ENCODE measurements around the gene GDPD2. TPM values are rescaled to one million over a fixed set of nuclear protein-coding genes. Genes with fewer than 3 reads are reported as not detected.
"Not testable (repeated sequence)": the region's sequence is repeated elsewhere in the genome, so short reads cannot be mapped to it uniquely, and the experiment has no call there.

Gene GDPD2, protein sequence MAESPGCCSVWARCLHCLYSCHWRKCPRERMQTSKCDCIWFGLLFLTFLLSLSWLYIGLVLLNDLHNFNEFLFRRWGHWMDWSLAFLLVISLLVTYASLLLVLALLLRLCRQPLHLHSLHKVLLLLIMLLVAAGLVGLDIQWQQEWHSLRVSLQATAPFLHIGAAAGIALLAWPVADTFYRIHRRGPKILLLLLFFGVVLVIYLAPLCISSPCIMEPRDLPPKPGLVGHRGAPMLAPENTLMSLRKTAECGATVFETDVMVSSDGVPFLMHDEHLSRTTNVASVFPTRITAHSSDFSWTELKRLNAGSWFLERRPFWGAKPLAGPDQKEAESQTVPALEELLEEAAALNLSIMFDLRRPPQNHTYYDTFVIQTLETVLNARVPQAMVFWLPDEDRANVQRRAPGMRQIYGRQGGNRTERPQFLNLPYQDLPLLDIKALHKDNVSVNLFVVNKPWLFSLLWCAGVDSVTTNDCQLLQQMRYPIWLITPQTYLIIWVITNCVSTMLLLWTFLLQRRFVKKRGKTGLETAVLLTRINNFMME
- polyA plus RNA-seq (2013, experiment 1 of 2): 0.59 TPM
- 0.30 TPM for polyA plus RNA-seq (2013, experiment 2 of 2)

DNA sequence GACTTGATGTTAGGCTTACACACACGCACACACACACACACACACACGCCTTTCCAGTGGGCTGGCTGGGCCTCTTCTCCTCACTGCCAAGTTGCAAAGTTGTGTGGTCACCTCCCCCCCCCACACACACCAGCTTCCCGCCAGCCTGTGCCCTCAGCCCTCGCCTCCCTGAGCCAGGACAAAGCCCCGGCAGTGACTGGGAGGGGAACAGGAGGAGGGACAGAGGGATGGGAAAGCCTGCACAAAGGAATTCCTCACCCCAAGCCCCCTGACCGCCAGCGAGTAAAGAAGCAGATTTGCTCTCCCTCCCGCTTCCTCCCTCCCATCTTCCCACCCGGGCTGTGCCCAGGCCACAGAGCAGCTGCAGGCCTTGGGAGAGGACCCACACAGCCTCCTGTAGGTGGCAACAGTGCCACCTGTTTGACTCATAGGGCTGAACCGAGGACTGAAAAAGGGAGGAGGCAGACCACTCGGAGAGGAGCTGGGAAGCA, at the start of gene GDPD2:
Gene GDPD2 (plus strand): TSS at position 464 of the 491 bp plus-strand sequence. CDS start 1,671 bp downstream, outside the sequence.
- WGBS, 2 experiments (ENCODE audit: insufficient coverage in 2 of 2): 0 to 7% methylated on average over 1 to 3 of the region's 11 CpGs
- H3K9me3 ChIP-seq (ENCODE audit: control insufficient read depth, low read length): no peaks in the 10 kb centered on the region
- no peaks in the 10 kb centered on the region for H3K4me1 ChIP-seq (ENCODE audit: control insufficient read depth, insufficient read depth, low read length, poor library complexity, severe bottlenecking)
- peaks cover 17% of the 10 kb centered on the region for H3K36me3 ChIP-seq (ENCODE audit: control insufficient read depth, insufficient read depth, low read length)
- H3K27ac ChIP-seq (ENCODE audit: low read depth, low read length, severe bottlenecking): no peak within 1 kb of the TSS
- H3K4me3 ChIP-seq (ENCODE audit: extremely low read depth, insufficient read depth, low read length, poor library complexity, severe bottlenecking): no peak within 1 kb of the TSS

DNA sequence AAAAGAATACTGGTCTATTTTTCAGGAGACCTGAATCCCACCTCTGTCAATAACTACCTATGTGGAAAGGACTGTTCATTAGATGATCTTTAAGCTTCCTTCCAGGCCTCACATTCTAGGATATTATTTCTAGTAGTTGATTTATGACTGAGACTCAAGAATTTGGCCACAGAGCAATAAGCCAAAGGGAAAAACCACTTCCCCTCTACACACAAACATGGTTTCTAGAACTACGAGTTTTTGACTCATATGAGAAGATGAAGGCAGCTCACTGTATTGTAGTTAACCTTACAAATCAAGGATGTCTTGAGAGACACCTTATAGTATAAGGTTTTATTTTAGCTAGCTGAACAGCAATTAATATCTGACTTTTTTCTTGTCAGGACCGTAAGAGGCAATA, 36.9 kb upstream of the GDPD2 start:
- no peak overlapping the region for H3K4me3 ChIP-seq (ENCODE audit: extremely low read depth, insufficient read depth, low read length, poor library complexity, severe bottlenecking)
- H3K4me1 ChIP-seq (ENCODE audit: control insufficient read depth, insufficient read depth, low read length, poor library complexity, severe bottlenecking): no peaks in the 10 kb centered on the region
- WGBS, 2 experiments (ENCODE audit: insufficient coverage in 2 of 2): no CpG with 5 or more reads among the region's 2 CpGs
- peaks cover 57% of the 10 kb centered on the region for H3K36me3 ChIP-seq (ENCODE audit: control insufficient read depth, insufficient read depth, low read length)
- no peaks in the 10 kb centered on the region for H3K9me3 ChIP-seq (ENCODE audit: control insufficient read depth, low read length)
- H3K27ac ChIP-seq (ENCODE audit: low read depth, low read length, severe bottlenecking): no peak overlapping the region

GRCh38 chrX:70398899-70399298, 24.2 kb upstream of the GDPD2 start:
- WGBS, 2 experiments (ENCODE audit: insufficient coverage in 2 of 2): 89 to 92% methylated on average over 1 to 2 of the region's 4 CpGs
- peaks cover 21% of the 10 kb centered on the region for H3K36me3 ChIP-seq (ENCODE audit: control insufficient read depth, insufficient read depth, low read length)

GRCh38 chrX:70400181-70400580, 22.9 kb upstream of the GDPD2 start:
- not testable (repeated sequence) for H3K4me3 ChIP-seq (ENCODE audit: extremely low read depth, insufficient read depth, low read length, poor library complexity, severe bottlenecking); H3K4me1 ChIP-seq (ENCODE audit: control insufficient read depth, insufficient read depth, low read length, poor library complexity, severe bottlenecking); H3K27ac ChIP-seq (ENCODE audit: low read depth, low read length, severe bottlenecking); H3K9me3 ChIP-seq (ENCODE audit: control insufficient read depth, low read length)
- no CpG with 5 or more reads among the region's 3 CpGs for WGBS, 2 experiments (ENCODE audit: insufficient coverage in 2 of 2)
- peaks cover 28% of the 10 kb centered on the region for H3K36me3 ChIP-seq (ENCODE audit: control insufficient read depth, insufficient read depth, low read length)

More at GRCh38 chrX:70398899-70399298, 24.2 kb upstream of the GDPD2 start:
- Histone ChIP-seq H3K27ac (ENCODE audit: low read depth, low read length, severe bottlenecking) (no peak overlapping the region), H3K4me3 (ENCODE audit: extremely low read depth, insufficient read depth, low read length, poor library complexity, severe bottlenecking) (no peak overlapping the region), H3K9me3 (ENCODE audit: control insufficient read depth, low read length) (no peaks in the 10 kb centered on the region), H3K4me1 (ENCODE audit: control insufficient read depth, insufficient read depth, low read length, poor library complexity, severe bottlenecking) (no peaks in the 10 kb centered on the region)

DNA sequence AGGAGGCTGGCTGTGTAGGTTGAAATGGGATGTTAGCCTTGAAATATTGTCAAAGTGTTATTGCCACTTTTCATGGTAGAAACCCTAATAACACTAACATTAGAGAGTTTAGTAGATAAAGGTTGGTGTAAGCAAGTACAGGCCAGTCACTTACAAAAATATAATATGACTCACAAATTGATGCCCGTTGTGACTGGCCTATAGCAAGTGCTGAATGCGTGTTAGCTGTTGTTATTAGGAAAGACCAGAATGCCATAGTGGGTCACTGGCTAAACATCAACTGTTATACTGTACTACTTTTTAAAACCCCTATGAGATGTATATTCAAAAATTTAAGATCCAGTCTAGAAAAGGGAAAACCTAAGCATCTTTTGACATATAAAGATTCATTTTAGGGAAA, 20.4 kb upstream of the GDPD2 start:
- H3K9me3 ChIP-seq (ENCODE audit: control insufficient read depth, low read length): no peaks in the 10 kb centered on the region

GRCh38 chrX:70405003-70405402, 18.1 kb upstream of the GDPD2 start:
- H3K9me3 ChIP-seq (ENCODE audit: control insufficient read depth, low read length): no peaks in the 10 kb centered on the region
- H3K36me3 ChIP-seq (ENCODE audit: control insufficient read depth, insufficient read depth, low read length): peaks cover 51% of the 10 kb centered on the region
- H3K27ac ChIP-seq (ENCODE audit: low read depth, low read length, severe bottlenecking): no peak overlapping the region
- H3K4me3 ChIP-seq (ENCODE audit: extremely low read depth, insufficient read depth, low read length, poor library complexity, severe bottlenecking): no peak overlapping the region
- no CpG with 5 or more reads among the region's 1 CpG for WGBS, 2 experiments (ENCODE audit: insufficient coverage in 2 of 2)
- H3K4me1 ChIP-seq (ENCODE audit: control insufficient read depth, insufficient read depth, low read length, poor library complexity, severe bottlenecking): no peaks in the 10 kb centered on the region

More for the DNA sequence above, 20.4 kb upstream of the GDPD2 start:
- H3K4me1 ChIP-seq (ENCODE audit: control insufficient read depth, insufficient read depth, low read length, poor library complexity, severe bottlenecking): no peaks in the 10 kb centered on the region
- no peak overlapping the region for H3K4me3 ChIP-seq (ENCODE audit: extremely low read depth, insufficient read depth, low read length, poor library complexity, severe bottlenecking)
- no CpG with 5 or more reads among the region's 2 CpGs for WGBS, 2 experiments (ENCODE audit: insufficient coverage in 2 of 2)
- no peak overlapping the region for H3K27ac ChIP-seq (ENCODE audit: low read depth, low read length, severe bottlenecking)
- peaks cover 40% of the 10 kb centered on the region for H3K36me3 ChIP-seq (ENCODE audit: control insufficient read depth, insufficient read depth, low read length)

DNA sequence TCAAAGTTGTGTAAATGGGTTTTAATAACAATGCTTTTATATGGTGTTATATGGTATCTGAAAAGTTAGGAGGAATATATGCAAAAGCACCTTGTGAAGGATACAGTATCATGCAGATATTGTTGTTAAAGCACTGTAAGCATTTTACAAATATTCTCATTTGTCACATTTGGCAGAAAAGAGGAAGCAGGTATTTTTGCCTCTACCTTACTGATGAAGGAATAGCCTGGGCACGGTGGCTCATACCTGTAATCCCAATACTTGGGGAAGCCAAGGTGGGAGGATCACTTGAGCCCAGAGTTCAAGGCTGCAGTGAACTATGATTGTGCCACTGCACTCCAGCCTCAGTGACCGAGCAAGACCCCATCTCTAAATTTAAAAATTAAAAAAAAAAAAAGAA, 12.2 kb upstream of the GDPD2 start:
- WGBS, 2 experiments (ENCODE audit: insufficient coverage in 2 of 2): 100% methylated on average over 1 of the region's 2 CpGs
- no peaks in the 10 kb centered on the region for H3K9me3 ChIP-seq (ENCODE audit: control insufficient read depth, low read length)
- no peaks in the 10 kb centered on the region for H3K4me1 ChIP-seq (ENCODE audit: control insufficient read depth, insufficient read depth, low read length, poor library complexity, severe bottlenecking)
- no peak overlapping the region for H3K27ac ChIP-seq (ENCODE audit: low read depth, low read length, severe bottlenecking)
- H3K4me3 ChIP-seq (ENCODE audit: extremely low read depth, insufficient read depth, low read length, poor library complexity, severe bottlenecking): no peak overlapping the region
- H3K36me3 ChIP-seq (ENCODE audit: control insufficient read depth, insufficient read depth, low read length): peaks cover 40% of the 10 kb centered on the region

GRCh38 chrX:70411475-70411874, 11.6 kb upstream of the GDPD2 start:
- WGBS, 2 experiments (ENCODE audit: insufficient coverage in 2 of 2): no CpG with 5 or more reads among the region's 3 CpGs
- Histone ChIP-seq H3K4me3 (ENCODE audit: extremely low read depth, insufficient read depth, low read length, poor library complexity, severe bottlenecking) (no peak overlapping the region), H3K36me3 (ENCODE audit: control insufficient read depth, insufficient read depth, low read length) (peaks cover 34% of the 10 kb centered on the region), H3K9me3 (ENCODE audit: control insufficient read depth, low read length) (no peaks in the 10 kb centered on the region), H3K4me1 (ENCODE audit: control insufficient read depth, insufficient read depth, low read length, poor library complexity, severe bottlenecking) (no peaks in the 10 kb centered on the region), H3K27ac (ENCODE audit: low read depth, low read length, severe bottlenecking) (no peak overlapping the region)

DNA sequence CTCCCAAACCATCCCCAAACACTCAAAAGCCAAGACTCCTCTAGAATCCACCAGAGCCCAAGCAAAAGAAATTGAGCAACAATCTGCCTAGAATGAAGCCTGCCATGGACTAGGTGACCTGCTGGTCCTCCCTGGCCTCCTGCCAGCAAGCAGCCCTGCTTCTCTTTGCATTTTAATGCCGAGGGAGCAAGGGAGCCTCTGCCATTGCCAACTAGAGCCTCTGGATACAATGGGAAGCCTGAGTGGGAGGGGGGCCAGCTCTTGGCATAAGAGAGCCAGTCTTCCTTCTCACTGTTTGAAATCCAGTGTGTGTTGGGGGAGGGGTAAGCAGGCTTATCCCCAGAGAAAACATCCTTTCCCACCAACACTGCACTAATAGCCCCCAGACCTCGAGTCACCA, 1.5 kb upstream of the GDPD2 start:
- no peak overlapping the region for H3K4me3 ChIP-seq (ENCODE audit: extremely low read depth, insufficient read depth, low read length, poor library complexity, severe bottlenecking)
- no peaks in the 10 kb centered on the region for H3K9me3 ChIP-seq (ENCODE audit: control insufficient read depth, low read length)
- no CpG with 5 or more reads among the region's 2 CpGs for WGBS, 2 experiments (ENCODE audit: insufficient coverage in 2 of 2)
- H3K27ac ChIP-seq (ENCODE audit: low read depth, low read length, severe bottlenecking): no peak overlapping the region
- H3K36me3 ChIP-seq (ENCODE audit: control insufficient read depth, insufficient read depth, low read length): peaks cover 19% of the 10 kb centered on the region
- no peaks in the 10 kb centered on the region for H3K4me1 ChIP-seq (ENCODE audit: control insufficient read depth, insufficient read depth, low read length, poor library complexity, severe bottlenecking)

DNA sequence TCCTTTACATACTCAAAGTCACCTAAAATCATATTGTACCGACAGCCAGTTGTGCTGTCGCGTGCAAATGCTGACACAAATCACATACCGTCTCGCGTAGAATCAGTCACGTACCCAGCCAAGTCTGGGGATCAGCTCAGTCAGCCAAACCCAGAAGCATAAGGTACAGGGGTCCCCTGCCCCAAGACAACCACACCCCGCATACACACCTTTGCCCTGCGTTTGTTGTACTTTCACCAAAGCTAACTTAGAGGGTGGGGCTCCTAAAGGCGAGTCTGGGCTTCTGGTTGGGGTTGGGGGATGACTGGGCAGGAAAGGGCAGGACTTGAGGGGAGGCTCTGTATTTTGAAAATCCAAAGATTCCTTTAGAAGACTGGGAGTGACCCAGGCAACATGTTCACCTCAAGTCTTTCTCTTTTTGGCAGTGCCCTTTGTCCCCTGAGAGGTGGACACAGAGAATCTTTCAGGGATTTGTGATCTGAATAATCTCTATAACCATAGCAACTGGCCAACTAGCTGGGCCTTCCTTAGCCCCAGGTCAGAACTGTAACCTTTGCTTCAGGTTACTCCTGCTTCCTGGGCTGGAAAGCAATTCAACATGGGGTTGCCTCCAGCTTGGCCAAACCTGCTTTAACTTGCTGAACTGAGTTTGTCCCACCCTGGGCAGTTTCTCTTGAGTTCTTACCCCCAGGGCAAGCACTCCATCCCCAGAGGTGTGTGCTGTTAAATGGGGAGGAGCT, 992 bp downstream of the GDPD2 start:
- peaks cover 9% of the 10 kb centered on the region for H3K36me3 ChIP-seq (ENCODE audit: control insufficient read depth, insufficient read depth, low read length)
- WGBS, 2 experiments (ENCODE audit: insufficient coverage in 2 of 2): 40% methylated on average over 1 of the region's 10 CpGs; no CpG with 5 or more reads in 1 of the 2 experiments
- no peak overlapping the region for H3K4me3 ChIP-seq (ENCODE audit: extremely low read depth, insufficient read depth, low read length, poor library complexity, severe bottlenecking)
- no peaks in the 10 kb centered on the region for H3K9me3 ChIP-seq (ENCODE audit: control insufficient read depth, low read length)
- no peak overlapping the region for H3K27ac ChIP-seq (ENCODE audit: low read depth, low read length, severe bottlenecking)
- no peaks in the 10 kb centered on the region for H3K4me1 ChIP-seq (ENCODE audit: control insufficient read depth, insufficient read depth, low read length, poor library complexity, severe bottlenecking)

Data from mesodermal cell (in vitro differentiated cells).